NCI-H524 treated with DMSO at 0.1 percent for 48 hours (cell line): ENCODE measurements around the gene SLC9A9.

Experiments used
- DNase-seq: peaks from one replicate; lab custom pipeline; 2025; lab: John Stamatoyannopoulos, UW

The SLC9A9 gene

DNA sequence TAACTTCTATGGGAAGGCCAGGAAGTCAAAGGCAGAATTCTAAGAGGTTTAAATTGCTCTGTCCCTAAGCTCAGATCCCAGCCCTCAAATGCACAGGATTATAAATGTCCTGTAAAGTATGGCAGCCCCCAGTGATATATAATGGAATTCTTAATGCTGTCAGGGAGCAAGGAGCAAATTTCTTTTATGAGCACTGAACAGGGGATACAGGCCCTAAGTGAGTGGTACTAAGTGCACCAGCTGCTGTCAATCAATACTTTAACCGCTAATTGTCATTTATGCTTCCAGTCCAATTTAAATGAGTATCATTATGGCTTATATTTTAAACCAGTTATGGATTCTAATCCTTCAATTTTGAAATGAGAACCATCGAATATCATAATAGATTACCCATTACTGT is 4.7 kb downstream of the SLC9A9 start:
- peak; percentile 92 for DNase-seq

DNA sequence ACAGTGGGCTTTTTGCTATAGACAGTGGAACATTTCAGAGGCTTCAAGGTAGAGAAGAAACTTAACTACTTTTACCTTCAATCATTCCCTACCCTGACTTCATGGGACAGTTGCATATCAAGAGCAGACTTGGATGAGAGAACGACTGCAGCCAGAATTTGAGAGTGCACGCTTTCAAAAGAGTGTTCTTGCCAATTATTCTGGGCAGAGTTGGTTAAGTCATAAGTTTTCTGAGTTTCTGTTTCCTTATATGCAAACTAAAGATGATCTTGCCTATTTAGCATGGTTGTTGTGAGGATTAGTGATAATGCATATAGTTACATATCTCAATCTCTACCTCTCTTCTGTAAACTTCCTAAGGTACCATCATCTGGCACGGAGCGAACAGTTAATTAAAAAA is 7.6 kb downstream of the SLC9A9 start:
- DNase-seq: no peak

DNA sequence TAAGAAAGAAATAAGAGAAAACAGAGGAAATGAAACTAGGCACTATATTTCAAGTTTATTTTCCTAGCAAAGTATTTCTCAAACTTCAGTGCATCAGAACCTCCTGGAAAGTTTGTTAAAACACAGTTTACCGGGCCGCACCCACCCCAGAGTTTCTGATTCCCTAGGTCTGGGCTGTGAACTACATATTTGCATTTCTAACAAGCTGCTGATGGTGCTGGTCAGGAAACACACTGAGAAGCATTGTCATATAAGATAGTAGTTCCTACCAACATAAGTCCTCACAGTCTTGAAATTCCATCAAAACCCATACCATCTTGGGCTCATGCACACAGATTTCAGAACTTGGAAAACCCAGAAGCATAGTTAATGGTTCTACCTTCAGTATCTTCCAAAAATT is 8.3 kb downstream of the SLC9A9 start:
- no peak for DNase-seq

DNA sequence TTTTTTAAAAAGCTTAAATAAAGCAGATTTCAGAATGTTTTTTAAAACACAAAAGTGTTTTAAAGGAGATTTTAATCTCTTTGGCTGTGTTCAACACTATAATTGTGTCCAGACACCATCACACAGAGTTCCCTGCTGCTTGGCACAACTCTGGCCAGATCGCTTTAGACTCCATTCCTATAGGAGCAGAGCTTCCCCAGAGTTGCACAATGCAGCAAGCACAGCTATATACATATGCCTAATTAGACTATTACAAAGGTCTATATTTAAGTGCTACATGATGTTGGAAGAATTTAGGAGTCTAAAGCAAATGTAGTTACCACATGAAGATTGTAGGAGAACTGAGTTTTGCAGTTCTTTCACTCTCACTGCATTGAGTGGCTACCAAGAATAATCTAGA is 11.2 kb downstream of the SLC9A9 start:
- DNase-seq: no peak

- no peak for DNase-seq
Measured at GRCh38 chr3:143835312-143835711, 13.0 kb downstream of the SLC9A9 start.

- no peak for DNase-seq
Measured at GRCh38 chr3:143832433-143832832, 15.8 kb downstream of the SLC9A9 start.

- DNase-seq: no peak
Measured at GRCh38 chr3:143831994-143832393, 16.3 kb downstream of the SLC9A9 start.

GRCh38 chr3:143831208-143831607 is 17.1 kb downstream of the SLC9A9 start:
- DNase-seq: no peak

- no peak for DNase-seq
Measured at GRCh38 chr3:143830786-143831185, 17.5 kb downstream of the SLC9A9 start.

GRCh38 chr3:143830063-143830462 is 18.2 kb downstream of the SLC9A9 start:
- no peak for DNase-seq

- DNase-seq: no peak
Measured at GRCh38 chr3:143827425-143827824, 20.8 kb downstream of the SLC9A9 start.

DNA sequence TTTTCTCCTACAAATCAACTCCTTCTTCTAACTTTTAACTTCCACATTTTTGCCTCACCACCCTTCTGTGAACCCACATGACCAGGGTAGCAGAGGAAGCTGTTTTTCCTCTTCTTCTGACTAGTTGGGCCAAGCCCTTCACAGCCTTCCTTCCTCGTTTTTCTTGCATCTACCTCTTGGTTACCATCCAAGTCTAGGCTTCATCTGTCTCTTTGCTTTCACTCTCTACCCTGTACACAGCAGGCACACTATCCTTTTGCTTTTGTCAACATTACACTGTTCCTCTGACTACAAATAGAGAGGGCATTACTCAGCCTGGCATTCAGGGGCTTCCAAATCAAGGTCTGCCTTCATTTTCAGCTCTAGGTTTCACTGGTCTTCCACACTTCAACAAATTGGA is 22.0 kb downstream of the SLC9A9 start:
- no peak for DNase-seq

DNA sequence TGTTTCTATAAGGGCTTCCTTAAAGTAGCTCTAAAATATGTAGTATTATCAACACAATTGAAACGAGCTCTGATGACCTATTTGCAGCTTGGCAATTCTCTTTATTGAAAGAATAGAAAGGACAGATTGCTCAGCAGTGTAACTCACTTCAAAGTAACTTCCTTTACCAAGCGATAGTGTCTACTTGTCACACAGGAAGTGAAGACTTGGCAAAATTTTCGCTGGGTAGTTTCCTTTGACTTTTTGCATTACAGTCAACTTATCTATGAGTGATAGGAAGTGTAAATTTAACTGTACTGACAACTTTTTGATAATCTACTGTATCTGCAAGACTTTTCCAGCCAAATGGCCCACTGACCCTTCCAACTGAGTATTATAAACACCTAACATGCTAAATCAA is 22.8 kb downstream of the SLC9A9 start:
- DNase-seq: no peak

GRCh38 chr3:143824735-143825385 is 23.4 kb downstream of the SLC9A9 start:
- DNase-seq: no peak

DNA sequence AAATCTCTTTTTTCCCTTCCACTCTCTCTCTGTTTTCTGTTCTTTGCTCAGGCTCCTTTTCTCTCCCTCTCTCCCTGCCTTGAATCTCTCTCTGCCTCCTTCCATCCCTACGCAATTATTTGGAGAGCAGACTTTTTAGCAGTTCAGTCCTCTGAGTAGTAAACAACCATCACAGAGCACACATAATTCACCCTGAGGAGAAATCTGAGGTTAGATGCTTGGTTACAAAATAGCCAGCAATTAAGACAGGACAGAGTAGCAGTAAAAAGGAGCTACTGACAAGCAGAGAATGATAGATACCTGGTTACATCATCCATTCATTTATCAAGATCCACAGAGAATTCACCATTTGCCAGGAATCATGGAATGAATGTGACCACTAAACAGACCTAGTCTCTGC is 25.5 kb downstream of the SLC9A9 start:
- no peak for DNase-seq

DNA sequence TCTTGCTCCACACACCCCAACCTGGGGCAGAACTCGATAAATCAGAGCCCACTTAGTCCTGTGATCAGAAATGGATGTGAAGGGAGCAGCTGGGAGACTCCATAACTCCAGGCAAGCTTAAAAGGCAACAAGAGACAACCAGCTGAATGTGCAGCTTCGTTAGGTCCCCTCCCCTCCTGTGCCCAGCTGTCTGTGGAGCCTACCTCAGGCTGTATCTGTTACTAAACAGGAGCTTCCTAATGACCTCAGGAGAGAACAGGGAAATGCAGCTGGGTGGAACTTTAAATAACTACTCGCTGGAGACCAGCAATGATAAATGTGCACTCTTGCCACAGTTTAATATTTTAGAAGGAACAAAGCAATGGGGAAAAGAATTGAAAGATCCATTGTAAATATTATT is 25.9 kb downstream of the SLC9A9 start:
- DNase-seq: no peak

GRCh38 chr3:143821862-143822261 is 26.4 kb downstream of the SLC9A9 start:
- no peak for DNase-seq

- no peak for DNase-seq
Measured at GRCh38 chr3:143820466-143821221, 27.6 kb downstream of the SLC9A9 start.

GRCh38 chr3:143819890-143820289 is 28.4 kb downstream of the SLC9A9 start:
- DNase-seq: no peak

DNA sequence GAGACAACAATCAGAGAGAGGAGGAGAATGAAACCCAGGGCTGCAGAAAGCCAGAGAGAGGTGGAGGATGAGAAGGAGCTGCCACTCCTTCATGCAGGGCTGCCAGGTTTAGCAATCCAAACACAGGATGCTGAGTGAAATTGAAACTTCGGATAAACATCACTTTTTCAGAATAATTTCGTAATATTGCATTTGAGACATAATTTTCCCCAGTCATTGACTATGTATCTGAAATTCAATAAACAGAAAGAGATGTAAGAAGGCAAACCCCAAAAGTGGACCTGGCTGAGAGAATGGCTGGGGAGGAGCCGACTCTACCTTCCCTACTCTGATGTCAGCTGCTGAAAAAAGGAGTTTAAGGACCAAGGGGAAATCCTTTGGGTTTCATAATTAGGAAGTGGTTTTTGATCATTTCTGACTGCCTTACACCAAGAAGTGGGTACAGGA is 33.8 kb downstream of the SLC9A9 start:
- DNase-seq: no peak

DNA sequence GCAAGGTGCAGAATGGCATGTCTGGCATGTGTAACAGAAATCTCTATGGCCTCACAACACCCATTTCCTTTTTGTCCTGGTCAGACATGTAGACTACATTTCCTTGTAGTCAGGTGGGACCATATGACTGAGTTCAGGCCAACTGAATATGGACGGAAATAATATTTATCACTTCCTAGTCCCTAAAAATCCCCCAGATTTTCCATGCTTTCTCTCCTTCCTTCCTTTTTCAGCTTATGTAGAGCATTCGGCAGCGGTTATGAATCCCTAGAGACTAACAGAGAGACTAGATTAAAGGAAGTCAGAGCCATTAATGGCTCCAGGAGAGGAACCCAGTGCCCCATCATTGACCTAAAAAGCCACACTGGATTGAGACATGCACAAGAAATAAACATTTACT is 35.8 kb downstream of the SLC9A9 start:
- DNase-seq: no peak

DNA sequence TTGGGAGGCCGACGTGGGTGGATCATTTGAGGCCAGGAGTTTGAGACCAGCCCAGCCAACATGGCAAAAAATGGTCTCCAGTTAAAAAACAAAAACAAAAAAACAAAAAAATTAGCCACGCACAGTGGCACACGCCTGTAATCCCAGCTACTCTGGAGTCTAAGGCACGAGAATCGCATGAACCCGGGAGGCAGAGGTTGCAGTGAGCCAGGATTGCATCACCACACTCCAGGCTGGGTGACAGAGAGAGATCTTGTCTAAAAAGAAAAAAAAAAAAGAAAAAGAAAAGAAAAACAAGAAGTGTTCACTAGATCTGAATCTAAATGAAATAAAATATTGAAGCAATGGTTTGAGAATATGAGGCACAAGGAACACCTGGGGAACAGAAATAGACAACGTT is 36.7 kb downstream of the SLC9A9 start:
- no peak for DNase-seq

DNA sequence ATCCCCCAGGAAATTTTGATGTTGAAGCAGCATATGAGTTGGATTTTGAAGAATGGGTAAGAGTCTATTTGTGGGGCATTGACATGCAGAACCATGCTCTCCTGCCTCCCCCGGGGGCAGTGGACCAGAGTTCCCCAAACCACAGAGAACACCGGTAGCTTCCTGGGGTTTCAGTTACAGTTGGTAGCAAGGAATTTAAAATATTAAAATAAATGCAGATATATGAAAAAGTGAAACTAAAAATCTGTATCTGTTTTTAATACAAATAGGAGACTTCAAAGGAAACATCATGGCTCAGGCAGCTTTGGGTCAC is 37.4 kb downstream of the SLC9A9 start:
- DNase-seq: no peak
